ENCODE results near the gene MINDY1.

Gene MINDY1

DNA sequence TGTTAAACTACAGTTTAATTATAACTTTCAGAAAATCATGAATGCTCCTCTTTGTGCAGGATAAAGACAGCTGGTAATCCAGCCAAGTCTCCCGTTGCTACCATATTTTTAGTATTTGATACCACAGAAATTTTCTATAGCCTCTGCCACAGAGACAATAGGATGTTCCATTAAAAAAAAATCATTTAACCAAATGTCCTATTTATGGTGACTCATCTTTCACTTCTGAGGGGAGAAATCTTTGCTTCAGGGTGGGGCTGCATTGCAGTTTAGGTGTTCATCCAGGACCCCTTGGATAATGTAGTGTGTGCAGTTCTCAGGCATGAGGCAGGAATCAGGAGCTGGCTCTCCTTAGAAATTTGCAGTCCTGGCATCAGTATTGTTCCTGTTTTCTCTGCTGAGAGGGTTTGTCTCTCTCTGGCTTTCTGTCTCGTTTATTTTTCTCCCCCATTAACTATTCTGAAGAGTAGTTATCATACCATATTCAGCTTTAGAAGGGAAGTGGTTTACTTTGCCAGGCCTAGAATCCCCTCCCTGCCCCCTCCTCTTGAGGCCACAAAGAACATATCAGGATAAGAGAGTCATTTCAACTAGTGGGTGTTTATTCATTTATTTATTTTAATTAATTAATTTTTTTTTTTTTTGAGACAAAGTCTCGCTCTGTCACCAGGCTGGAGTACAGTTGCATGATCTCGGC is 4.6 kb upstream of the MINDY1 start:
- DNase-seq: no peak

DNA sequence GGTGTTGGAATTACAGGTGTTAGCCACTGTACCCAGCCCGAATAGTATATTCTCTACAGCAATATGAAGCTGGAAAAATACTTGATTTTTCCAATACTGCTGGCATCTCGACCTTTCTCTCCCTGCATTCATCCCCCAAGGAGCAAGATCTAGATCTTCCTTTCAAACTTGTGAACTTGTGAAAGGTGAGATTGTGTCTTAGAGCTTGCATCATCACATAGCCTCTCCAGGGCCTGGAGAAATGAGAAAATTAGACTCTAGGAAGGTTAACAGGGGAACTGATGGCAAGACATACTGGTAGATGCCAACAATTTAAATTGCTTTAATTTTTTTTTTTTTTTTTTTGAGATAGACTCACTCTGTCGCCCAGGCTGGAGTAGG is 3.6 kb upstream of the MINDY1 start:
- DNase-seq: no peak

DNA sequence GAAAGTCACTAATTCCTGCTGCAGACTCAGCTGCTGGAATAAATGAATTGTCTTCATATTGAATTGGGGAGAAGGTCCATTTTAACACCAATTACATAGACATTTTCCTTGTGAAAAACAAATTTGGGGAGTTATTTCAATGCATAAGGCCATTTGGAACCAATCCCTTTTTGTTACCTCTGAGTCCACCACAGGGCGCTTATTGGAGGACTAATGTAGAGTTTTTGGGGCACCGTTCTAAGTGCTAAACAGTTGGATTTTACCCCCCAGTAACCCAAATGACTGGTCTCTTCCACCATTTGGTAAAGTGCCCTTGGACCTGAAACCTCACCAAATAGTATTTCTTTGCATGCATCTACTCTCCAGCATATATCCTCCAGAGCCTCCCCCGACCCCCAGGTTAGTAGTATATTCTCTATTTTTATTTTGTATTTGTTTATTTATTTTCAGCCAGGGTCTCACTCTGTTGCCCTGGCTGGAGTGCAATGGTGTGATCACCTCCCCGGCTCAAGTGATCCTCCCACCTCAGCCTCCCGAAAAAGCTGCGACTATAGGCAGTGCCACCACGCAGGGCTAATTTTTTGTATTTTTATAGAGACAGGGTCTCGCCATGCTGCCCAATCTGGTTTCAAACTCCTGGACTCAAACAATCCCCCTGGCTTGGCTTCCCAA is 3.1 kb upstream of the MINDY1 start:
- no peak for DNase-seq

DNA sequence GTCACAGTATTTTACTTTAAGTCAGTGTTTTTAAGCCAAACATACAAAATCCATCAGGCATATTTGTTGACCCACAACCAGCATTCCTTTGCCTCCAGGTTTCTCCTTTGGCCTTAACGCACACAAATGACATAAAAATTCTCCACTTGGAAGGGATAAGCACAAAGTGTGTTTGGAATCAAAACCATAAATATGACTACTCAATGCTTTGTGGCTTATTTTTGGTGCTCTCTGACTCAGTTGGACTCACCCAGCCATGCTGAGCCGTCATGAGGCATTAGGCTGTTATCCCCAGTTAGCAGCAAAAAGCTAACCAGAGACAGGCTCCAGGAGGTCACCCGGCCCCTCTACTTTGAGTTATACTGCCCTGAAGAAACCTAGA is 2.5 kb upstream of the MINDY1 start:
- no peak for DNase-seq

DNA sequence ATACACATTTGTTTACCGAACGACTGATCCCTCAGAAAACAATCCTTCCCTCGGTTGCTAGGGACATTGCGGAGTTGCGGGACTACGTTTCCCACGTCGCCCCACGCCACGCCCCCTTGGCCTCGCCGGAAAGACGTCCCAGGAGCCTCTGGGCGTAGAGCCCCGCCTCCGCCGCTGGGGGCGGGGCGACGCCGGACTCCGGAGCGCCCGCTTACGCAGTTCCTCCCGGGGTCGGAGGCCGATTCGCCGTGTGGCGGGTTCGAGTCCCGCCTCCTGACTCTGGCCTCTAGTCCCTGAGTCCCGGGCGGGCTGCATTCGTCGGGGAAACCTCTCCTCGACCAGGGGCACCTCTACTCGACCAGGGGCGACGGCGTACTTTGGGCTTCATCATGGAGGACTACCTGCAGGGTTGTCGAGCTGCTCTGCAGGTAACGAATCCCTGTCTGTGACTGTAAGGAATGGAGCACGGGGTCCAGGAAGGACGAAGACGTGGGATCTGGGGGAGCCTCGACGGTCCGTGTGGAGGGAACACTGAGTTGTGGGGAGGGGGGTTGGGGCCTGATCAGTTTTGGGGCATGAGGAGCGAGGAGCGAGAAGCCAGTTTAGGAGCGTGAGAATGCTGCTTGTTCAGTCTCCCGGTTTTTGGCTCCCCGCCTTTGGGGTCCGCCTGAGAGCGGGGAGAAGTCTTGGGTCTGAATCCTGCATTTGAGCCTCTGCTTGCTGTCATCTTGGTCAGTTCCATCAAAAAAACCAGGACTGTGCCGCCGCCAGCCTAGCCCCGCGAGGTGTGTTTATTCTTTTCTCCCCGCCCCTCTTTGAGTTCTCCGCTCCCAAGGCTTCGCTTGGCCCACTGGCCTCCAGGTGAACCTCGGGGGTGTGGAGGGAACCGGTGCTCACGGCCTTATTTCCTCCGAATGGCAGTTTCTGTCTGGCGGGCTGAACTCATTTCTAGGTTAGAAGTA is 1.8 kb upstream of the MINDY1 start, which contains the start of gene PRUNE1:
PRUNE1 (plus strand) TSS at position 206 of the 962 bp plus-strand sequence; CDS start at position 390, 184 bp downstream.
- DNase-seq: peak; percentile 96

DNA sequence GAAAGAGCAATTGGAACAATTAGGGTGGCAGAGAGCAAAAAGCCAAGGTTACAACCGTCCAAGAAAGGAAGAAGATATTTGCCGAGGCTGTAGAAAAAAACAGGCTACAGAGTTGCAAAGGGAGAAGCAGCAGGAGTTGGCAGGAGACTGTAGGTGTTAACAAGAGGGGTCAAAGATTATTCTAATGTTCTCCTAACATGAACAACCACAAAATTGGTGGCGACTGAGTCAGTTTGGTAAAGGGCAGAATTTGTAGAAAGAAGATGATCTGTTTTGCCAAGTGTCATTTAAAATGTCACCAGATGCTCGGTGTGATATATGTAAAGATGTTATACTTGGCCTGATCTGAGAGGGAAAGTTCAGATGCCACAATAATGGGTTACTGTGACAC is 1.1 kb upstream of the MINDY1 start:
- DNase-seq: no peak

DNA sequence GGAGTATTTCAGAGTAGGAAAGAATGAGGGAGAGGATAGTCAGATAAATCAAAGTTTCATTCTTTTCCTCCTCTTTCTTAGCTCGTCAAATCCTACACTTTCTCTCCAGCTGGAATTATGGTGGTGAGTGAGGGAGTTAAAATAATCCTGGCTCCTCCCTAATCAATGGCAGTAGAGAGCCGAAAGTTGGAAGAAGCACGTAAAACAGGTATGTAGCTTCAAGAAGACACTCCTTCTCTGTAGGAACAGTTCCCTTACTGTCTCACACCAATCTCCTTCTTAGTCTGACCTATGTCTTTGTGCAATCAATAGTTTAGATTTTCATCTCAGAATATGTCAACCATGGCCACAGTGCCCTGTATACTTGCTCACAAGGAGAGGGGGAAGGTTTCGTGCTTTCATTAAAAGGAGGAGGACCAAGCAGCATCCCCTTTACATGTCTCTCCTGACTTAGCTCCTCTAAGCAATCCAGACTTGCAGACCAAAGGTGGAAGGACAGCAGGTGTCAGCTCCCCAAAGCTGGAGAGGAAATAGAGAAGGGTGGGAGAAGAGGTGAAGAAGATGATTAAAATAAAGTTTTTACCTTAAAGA is 878 bp downstream of the MINDY1 start:
- DNase-seq: no peak

DNA sequence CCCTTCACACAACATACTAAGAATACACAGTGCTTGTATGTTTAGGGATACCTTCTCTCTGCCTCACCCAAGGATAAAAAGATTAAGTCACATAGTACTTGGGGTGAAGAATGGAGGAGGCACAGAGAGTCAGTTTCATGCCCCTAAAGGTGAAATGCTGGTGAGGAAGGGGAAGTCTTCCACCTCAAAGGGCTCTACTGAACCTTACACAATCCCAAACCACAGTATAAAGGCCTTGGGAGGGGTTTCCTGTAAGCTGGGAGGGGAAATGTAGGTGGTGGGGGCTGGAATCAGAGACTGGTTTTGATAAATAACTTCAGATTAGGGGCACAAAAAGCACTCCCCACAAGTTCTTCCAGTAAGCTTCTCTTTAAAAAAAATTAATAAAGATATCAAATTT is 3.5 kb downstream of the MINDY1 start:
- DNase-seq: no peak

DNA sequence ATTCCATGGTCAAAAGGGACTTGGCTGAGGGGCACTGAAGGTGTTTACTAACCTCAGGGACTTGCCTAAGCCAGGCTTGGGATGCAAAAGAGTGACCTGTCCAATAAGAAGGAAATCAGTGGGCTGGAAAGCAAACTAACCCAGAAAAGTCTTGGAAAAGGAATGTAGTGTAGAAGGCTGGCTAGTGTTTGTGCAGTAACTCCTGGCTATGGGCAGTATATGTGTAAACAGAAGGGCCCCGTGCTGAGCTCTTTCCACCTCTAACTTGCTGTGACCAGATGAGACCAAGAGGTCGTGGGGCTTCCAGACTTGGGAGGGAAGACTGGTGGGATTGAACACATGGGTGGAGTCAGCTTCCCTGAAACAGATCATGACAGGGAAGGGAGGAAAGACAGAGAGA is 4.1 kb downstream of the MINDY1 start:
- DNase-seq: no peak

DNA sequence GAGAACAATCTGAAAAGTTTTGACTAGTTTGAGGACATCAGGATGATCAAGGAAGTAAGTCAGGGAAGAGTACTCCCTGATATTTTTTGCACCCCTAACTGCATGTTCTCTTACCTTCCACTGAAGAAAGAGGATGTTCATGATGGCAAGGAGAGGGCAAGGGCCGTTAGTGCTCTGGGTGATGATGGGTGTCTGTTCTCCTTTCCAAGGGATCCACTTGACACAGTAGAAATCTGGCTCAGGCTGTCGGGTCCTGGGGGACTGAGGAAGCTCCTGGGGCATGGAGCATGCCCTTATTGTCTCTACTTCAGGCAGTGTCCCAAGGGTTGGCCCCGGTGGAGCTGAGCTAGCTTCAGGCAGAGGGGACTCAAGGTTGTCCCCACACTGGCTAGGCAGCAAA is 4.7 kb downstream of the MINDY1 start:
- no peak for DNase-seq

DNA sequence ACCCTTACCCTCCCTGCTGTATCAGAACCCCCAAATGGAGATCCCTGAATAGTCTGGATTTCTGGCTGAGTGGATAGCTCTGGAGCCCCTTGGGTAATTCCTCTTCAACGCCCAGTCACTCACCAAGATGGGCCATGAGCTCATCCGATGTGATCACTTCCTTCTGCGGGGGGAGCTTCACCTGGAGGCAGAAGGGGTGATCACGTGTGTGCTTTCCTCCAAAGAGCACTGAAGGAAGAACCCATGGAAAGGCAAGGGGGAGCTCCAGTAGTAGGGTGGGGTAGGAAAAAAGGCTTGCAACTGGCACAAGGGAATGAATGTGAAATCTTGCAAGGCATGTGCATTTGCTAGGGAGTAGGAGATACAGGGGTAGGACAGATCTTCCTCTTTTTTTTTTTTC is 5.1 kb downstream of the MINDY1 start:
- no peak for DNase-seq

DNA sequence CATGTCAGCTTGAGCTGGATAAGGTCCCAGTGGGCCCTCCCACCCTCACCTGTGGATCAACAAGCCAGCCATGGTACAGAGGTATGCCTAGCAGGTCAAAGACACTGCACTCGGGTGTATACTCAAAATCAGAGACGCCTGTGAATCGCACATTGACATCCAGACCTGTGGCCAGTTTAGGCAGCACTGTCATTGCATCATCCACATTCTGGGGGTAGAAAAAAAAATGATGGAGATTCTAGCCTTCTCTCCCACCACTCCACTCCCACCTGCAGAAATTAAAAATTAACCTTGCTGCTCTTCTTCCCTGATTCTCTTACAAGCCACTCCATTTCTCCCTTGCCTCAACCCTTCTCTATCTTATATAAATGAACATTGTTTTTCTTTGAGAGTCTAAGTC is 6.3 kb downstream of the MINDY1 start:
- DNase-seq: no peak

DNA sequence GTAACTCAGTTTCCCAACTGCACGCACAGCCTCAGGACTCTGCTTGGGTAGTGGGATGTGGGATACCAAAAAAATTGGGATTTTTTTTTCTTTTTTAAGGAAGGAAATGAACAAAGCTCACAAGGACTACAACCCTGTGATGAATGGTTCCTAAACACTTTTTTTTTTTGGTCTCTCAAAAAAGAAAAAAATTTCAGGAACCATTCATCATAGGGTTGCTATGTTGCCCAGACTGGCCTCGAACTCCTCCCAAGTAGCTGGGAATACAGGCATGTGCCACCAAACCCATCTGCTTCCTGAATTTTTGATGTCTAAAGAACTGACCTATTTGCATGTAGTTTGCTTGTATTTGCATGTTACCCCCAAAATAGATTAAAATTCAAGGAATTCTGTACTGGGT is 6.8 kb downstream of the MINDY1 start:
- no peak for DNase-seq

DNA sequence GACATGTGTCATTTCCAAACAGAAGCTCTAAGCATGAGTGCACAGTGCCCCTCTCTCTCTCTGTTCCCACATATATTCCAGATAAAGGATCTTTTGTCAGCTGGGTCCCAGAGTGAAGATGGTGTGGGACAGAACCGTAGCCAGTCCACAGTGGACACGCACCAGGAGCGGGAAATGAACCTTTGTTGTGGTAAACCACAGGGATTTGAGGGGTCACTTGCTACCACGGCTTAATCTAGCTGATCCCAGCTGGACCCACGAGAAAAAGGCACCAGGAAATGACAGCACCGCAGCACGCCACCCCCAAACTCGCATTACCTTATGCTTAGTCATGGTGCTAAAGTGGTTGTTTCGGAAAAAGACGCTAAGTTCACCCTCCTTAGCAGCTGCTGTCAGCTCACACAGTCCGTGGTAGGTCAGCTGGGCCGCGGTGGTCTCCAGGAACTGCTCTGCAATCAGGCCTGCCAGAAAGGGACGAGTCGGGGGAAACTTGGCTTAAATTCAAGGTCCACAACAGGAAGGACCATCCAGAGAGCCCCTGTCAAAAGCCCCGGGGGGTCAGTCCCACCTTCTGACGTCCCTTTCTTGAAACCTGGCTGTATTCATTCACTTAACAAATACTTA is 7.5 kb downstream of the MINDY1 start:
- DNase-seq: peak; percentile 35

DNA sequence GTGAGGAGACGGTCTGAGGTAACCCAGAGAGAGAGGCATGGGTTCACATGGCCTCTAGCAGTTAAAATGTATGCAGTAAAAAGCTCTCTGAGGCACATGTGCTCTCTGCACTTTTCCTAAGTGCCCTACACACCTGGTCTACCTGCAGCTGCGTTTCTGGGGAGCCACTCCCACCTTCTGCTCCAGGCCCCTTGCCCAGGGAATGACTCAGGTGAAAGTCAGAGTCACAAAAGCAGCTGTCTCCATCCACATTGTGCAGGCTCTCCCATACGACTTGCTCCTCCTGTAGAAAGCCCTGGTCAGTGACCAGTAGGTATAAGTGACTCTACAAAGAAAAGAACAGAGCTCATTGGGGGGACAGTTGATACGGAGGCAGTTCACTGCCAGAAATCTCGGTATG is 8.8 kb downstream of the MINDY1 start:
- DNase-seq: no peak

DNA sequence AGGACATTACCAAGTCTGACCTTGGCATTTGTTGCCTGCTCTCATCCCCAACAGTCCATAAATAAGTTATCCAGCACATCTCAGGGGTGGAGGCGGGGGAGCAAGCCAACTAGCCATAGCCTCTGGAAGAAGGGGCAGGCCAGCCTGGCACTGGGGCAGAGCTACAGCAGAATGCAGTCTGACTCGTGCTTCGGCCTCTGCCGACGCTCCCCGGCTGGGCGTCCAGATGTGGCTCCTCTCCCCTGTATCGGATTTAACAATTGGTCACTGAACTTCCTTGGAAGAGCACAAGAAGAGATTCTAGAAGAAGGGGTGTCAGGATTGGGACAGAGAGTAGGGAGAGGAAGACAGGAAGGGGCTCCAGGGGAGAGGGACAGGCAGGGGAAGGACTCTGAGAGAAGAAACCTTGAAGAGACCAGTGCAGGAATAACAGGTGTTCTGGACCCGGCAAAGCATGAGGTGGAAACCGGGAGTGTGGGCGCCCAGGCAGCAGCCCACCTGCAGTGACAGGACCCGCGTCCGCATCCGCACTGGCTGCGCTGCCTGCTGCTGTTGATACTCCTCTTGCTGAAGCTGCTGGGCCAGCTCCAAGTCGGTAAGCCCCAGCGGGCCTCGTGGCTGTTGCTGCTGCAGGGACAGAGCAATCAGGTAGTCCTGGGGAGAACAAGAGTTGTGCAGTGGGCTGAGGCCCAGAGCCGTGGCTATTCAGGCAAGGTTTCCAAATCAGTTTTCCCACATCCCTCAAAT is 9.4 kb downstream of the MINDY1 start:
- DNase-seq: no peak

DNA sequence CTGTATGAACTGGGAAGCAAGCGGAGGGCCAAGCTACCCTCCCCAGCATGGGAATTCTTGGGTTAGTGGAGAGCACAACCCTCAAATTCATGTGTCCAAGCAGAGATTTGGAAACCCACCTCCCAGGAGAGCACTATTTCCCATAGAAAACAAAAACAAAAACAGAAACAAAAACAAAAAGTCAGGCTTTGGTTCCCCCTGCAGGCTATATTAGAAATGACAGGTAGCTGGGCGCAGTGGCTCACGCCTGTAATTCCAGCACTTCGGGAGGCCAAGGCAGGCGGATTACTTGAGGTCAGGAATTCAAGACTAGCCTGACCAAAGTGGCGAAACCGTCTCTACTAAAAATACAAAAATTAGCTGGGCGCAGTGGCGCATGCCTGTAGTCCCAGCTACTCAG is 10.8 kb downstream of the MINDY1 start:
- no peak for DNase-seq

DNA sequence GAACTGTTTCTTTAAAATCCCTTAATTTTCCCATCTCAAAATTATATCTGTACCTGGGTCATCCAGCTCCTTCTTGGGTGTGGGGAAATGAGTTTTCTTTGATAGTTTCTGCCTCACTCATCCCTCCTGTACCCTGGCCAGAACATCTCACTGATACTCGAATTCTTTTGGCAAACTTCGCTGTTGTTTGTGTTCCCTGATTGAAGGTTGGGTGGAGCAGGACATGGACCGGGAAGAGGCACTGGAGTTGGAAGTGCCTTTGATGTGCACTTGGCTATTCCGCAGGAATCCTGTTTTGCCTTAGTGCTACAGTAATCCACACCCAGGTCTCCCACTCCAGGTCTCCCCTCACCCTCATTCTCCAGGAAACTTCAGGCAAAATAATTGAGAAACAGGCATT is 11.2 kb downstream of the MINDY1 start:
- DNase-seq: no peak

DNA sequence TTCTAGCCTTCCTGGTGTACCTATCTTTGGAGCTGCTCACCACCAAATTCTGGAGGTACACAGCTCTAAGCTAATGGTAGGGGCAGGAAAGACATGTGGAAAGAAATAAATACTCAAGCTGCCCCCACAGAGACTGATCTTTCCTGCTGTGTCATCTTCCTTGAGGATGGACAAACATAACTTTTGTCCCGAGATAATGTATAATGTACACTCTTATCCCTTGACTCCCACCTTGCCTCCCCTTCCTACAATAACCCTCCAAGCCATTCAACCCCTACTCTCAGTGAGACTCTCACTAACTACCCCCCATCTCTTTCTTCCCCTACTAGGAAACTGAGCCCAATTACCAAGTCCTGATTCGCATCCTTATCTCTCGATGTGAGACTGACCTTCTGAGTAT is 12.5 kb downstream of the MINDY1 start:
- DNase-seq: no peak

DNA sequence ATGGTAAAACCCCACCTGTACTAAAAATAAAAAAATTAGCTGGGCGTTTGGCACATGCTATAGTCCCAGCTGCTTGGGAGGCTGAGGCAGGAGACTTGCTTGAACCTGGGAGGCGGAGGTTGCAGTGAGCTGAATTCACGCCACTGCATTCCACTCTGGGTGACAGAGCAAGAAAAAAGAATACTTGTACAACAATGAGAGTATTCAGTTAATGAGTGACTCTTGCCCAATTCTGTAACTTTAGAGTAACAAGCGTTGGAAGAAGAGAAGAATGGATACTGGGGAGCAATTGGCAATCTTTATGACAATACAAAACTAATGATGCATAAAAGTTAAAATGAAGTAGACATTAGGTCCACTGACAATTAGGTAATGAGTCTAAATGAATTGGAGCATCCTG is 14.1 kb downstream of the MINDY1 start:
- no peak for DNase-seq

DNA sequence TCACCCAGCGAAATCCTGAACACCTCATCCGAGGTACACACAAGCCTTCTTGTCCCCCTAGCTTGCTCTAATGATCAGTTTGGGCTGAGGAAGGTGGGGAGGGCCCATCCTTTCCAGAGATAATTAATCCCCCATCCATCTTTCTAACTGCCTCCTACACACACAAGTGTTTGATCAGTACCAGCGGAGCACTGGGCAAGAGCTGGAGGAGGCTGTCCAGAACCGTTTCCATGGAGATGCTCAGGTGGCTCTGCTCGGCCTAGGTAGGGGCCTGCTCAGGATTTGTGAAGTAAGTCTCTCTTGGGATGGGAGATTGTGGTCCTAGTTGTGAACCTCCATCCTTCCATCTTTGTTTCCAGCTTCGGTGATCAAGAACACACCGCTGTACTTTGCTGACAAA is 18.8 kb downstream of the MINDY1 start:
- DNase-seq: no peak

DNA sequence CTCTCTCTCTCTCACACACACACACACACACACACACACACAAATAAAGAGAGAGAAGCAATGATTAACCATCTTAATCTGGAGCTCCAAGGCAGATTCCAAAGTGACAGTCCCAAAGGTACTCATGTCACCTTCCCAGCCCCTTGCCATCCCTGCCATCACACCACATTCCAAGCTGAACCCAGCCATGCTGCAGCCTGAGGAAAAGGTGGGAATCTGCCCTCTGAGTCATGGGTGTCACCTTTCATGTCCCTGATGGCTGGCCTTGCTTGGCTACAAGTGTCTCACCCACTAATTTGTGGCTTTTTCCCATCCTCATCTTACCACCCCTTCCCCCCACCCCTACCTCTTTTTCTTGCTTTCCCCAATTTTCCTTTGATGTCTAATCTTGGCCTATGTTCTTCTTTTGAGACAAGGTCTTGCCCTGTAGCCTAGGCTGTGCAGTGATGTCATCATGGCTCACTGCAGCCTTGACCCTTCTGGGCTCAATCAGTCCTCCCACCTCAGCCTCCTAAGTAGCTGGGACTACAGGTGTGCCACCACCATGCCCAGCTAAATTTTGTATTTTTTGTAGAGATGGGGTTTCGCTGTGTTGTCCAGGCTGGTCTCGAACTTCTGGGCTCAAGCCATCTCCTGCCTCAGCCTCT is 21.4 kb downstream of the MINDY1 start:
- DNase-seq: no peak
